Colonic mucosa (tissue), 4 donors: ENCODE results near the gene WRAP73. TPM values are rescaled to one million over a fixed set of nuclear protein-coding genes. Genes with fewer than 3 reads are reported as not detected.

Experiments
- DNase-seq: peaks from one replicate; pipeline ENCODE4 v3.0.0-alpha.2; 2020
- H3K27ac ChIP-seq: fragments of 200-600 bp; one replicate; pipeline ENCODE4 v1.8.0; 2021
- H3K27me3 ChIP-seq: fragments of 200-600 bp; one replicate; pipeline ENCODE4 v1.8.0; 2021
- H3K36me3 ChIP-seq: fragments of 200-600 bp; one replicate; pipeline ENCODE4 v1.8.0; 2021
- H3K4me1 ChIP-seq: fragments of 200-600 bp; one replicate; pipeline ENCODE4 v1.8.0; 2021; ENCODE audit warnings: mild to moderate bottlenecking
- H3K4me3 ChIP-seq: fragments of 200-600 bp; one replicate; pipeline ENCODE4 v1.8.0; 2021
- H3K9ac ChIP-seq, 2 donors: one replicate each; pipeline ENCODE4 v1.7.0; 2013; ENCODE audit warnings: control low read depth in 2 of 2, low read depth in 2 of 2, low read length in 2 of 2
- H3K9me3 ChIP-seq: fragments of 200-600 bp; one replicate; pipeline ENCODE4 v1.8.0; 2021
- intact Hi-C: fragments of 100-400 bp; cut with DNase I; formaldehyde crosslinking; loops from one replicate; pipeline ENCODE4 v1.14.1; 2022
- total RNA-seq, 2 donors: library from RNA; stranded (reverse); fragmentation: NEBNext Ultra II Directional in 1 of 2; extraction: Animal tissue kit (Norgen Biotek cat#: 25700) in 1 of 2; gene quantifications; one replicate each; pipeline ENCODE4 v1.2.1, GENCODE V29; 2021
- TF ChIP-seq, protein P1 (sequence below): fragments of 200-600 bp; IDR thresholded peaks from one replicate; pipeline ENCODE4 v1.8.0; 2022; ENCODE audit warnings: antibody characterized with exemption, mild to moderate bottlenecking
- donor health status: healthy.
- donor health status: DM: no; HTN: no; CAD: no.
- donor health status: DM: no; HTN: no; CAD: no.

The WRAP73 gene
- total RNA-seq, 2 donors from 2014 or later = 19.9 to 24.2 TPM

DNA sequence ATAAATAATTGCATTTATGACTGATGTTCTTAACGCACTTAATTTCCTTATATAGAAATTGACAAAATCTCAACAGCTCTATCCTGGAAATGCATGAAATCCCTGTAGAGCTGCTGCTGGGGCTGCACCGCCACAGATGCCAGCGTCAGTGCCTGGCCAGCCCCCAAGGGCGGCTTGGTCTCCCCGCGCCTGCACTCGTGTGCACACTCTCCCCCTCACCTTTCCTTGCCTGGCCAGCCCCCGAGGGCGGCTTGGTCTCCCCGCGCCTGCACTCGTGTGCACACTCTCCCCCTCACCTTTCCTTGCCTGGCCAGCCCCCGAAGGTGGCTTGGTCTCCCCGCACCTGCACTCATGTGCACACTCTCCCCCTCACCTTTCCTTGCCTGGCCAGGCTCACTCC, 13.8 kb downstream of the WRAP73 start:
- H3K27me3 ChIP-seq = no peaks in the 10 kb centered on the region
- TF ChIP-seq, protein P1, sequence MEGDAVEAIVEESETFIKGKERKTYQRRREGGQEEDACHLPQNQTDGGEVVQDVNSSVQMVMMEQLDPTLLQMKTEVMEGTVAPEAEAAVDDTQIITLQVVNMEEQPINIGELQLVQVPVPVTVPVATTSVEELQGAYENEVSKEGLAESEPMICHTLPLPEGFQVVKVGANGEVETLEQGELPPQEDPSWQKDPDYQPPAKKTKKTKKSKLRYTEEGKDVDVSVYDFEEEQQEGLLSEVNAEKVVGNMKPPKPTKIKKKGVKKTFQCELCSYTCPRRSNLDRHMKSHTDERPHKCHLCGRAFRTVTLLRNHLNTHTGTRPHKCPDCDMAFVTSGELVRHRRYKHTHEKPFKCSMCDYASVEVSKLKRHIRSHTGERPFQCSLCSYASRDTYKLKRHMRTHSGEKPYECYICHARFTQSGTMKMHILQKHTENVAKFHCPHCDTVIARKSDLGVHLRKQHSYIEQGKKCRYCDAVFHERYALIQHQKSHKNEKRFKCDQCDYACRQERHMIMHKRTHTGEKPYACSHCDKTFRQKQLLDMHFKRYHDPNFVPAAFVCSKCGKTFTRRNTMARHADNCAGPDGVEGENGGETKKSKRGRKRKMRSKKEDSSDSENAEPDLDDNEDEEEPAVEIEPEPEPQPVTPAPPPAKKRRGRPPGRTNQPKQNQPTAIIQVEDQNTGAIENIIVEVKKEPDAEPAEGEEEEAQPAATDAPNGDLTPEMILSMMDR = no peak
- H3K9me3 ChIP-seq = no peaks in the 10 kb centered on the region
- H3K4me1 ChIP-seq = no peaks in the 10 kb centered on the region
- H3K9ac ChIP-seq = no peak overlapping the region
- no peak overlapping the region for H3K27ac ChIP-seq
- intact Hi-C loops = no loop called here
- DNase-seq = no peak
- peaks cover 8% of the 10 kb centered on the region for H3K36me3 ChIP-seq
- H3K4me3 ChIP-seq = no peak overlapping the region

DNA sequence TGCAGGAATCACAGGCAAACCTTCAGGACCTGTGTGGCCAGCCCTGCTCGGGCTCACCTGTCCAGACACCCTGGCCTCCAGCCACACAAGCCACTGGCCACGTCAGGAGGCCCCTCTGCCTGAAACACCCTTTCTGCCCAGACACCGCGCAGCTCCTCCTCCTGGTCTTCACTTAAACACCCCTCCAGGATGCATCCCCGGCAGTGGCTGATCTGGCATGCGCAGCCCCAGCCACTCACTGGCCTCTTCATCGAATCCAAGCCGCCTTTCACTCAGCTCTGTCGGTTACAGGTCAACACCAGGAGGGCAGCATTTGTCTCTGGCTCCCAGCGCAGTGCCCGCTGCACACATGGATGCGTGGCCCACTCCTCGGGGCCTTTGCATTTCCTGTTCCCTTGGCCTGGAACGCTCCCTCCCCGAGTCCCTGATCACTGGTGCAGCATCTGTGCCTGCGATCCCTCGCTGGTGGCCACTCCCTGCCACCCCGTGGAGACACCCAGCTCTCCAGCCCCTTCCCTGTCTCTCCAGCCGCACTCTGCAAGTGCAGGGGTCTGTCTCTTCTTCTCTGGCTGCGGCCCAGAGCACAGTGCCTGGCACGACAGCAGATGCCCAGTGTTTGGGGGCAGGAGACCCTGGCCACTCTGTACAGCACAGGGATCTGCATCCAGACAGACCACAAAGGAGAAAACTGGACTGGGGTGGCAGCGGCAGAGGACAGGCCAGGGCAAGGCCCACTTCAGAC, 15.7 kb downstream of the WRAP73 start:
- H3K36me3 ChIP-seq = peaks cover 8% of the 10 kb centered on the region
- no peak overlapping the region for H3K9ac ChIP-seq
- H3K27me3 ChIP-seq = no peaks in the 10 kb centered on the region
- H3K4me3 ChIP-seq = no peak overlapping the region
- H3K27ac ChIP-seq = no peak overlapping the region
- TF ChIP-seq, protein P1 = no peak
- no peaks in the 10 kb centered on the region for H3K9me3 ChIP-seq
- no peak for DNase-seq
- no peaks in the 10 kb centered on the region for H3K4me1 ChIP-seq
- intact Hi-C loops = no loop called here

DNA sequence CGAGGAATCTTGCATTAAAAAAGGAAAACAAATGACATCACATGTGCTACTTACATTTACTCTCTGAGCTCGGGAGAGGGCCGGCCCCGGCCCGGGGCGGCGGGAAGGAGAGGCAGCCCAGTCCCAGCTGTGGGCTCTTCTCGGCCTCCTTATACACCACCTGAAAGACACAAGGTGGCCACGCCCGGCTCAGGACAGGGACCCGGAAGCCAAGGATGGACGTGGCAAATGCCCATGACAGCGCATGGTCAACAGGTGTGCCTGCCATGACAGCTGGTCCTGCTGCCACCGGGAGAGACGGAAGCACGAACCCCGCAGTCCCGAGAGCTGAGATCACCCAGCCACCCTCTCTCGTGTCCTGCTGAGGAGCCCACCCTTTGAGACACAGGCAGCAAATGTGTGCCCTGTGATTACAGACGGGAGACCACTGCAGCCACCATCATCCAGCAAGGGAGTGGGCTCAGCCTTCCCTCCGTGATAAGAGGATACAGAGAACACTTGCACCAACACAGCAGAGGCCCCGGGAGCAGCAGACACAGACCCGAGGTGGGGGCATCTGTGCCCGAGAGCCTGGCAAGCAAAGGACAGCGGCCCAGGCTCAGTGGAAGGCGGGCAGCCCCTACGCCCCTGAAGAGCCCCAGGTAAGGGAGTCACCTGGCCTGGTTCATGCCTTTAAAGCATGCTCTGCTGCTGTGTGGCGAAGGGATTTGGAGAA, 16.4 kb downstream of the WRAP73 start:
- TF ChIP-seq, protein P1 = no peak
- Histone ChIP-seq H3K4me3 (no peak overlapping the region), H3K36me3 (peaks cover 8% of the 10 kb centered on the region), H3K9me3 (no peaks in the 10 kb centered on the region), H3K9ac (no peak overlapping the region), H3K27ac (no peak overlapping the region), H3K4me1 (no peaks in the 10 kb centered on the region), H3K27me3 (no peaks in the 10 kb centered on the region)
- intact Hi-C loops = no loop called here
- DNase-seq = no peak

DNA sequence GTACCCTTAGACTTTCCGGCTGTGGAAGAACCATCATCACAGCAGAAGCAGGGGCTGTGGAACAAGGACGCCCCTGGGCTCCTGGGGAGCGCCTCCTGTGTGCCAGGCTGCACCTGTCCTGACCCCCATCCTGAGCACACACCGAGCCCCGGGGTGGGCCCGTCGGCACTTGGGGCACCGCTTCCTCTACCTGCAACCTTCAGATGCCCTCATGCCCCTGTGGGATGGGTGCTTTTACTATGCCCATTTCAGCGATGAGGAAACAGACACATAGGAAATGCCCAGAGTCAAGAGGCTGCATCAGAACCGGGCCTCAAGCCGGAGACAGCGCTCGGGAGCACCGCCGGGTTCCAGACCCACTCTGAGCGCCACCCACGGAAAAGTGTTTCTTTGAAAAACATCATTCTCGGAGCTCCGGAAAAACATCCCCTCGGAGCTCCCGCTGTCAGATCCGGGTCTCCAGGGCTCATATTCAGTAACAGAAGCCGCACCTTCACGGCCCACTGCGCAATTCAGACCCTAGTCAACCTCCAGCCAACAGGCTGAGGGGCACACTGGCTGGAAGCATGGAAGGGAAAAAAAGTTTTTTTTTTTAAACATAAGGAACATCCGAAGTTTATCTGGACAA, 17.1 kb downstream of the WRAP73 start:
- Histone ChIP-seq H3K36me3 (peaks cover 4% of the 10 kb centered on the region), H3K9ac (no peak overlapping the region), H3K27me3 (no peaks in the 10 kb centered on the region), H3K4me3 (no peak overlapping the region), H3K4me1 (no peaks in the 10 kb centered on the region), H3K27ac (no peak overlapping the region), H3K9me3 (no peaks in the 10 kb centered on the region)
- TF ChIP-seq, protein P1 = no peak
- DNase-seq = no peak
- intact Hi-C loops = no loop called here

DNA sequence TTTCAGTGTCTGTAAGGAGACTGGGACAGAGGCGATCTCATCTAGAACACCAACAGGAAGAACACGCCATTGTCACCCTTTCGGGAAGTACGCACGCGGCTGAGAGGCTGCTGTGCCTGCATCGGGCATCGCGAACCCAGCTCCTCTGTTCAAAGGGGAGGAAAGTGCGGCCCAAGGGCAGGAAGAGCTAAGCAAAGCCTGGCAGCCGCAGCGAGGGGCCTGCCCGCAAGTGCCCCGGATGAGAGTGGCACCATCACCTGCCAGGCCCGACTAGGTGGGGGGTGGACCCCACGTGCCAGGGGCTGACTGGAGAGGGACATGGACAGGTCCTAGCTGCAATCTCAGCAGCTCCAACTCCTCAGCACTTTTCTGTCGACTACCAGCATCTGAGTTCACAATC, 17.6 kb downstream of the WRAP73 start:
- Histone ChIP-seq H3K9ac (no peak overlapping the region), H3K27ac (no peak overlapping the region), H3K9me3 (no peaks in the 10 kb centered on the region), H3K4me3 (no peak overlapping the region), H3K27me3 (no peaks in the 10 kb centered on the region), H3K4me1 (no peaks in the 10 kb centered on the region), H3K36me3 (peaks cover 4% of the 10 kb centered on the region)
- TF ChIP-seq, protein P1 = no peak
- intact Hi-C loops = no loop called here
- no peak for DNase-seq
